Esophagus squamous epithelium (tissue), 4 donors: ENCODE data around the gene VMP1.

ENCODE experiments used
- CTCF ChIP-seq, 6 experiments: fragments of 450-650 bp in 4 of 6; fragments of 200-600 bp in 2 of 6; sonication (generic) in 2 of 6; IDR thresholded peaks; one replicate each; pipeline ENCODE4 v1.5.1; 2016 to 2019; ENCODE audit warnings: antibody characterized with exemption in 6 of 6, mild to moderate bottlenecking in 4 of 6, moderate library complexity in 4 of 6
- POLR2A ChIP-seq, 4 donors: fragments of 450-650 bp; IDR thresholded peaks; one replicate each; pipeline ENCODE4 v1.6.1; 2017; ENCODE audit warnings: antibody characterized with exemption in 4 of 4, mild to moderate bottlenecking in 4 of 4, moderate library complexity in 3 of 4

GRCh38 chr17:59714255-59714654, 6.8 kb downstream of the VMP1 start:
- TF ChIP-seq POLR2A (IDR thresholded peaks at IDR 0.05): no peak
- no peak for TF ChIP-seq CTCF (IDR thresholded peaks at IDR 0.05)
